ENCODE data around the gene GALE.
A peak's percentile ranks its signal among the peaks of the same experiment; 100 is the strongest.
"Not testable (repeated sequence)": the region's sequence is repeated elsewhere in the genome, so short reads cannot be mapped to it uniquely, and the experiment has no call there.

Gene GALE

DNA sequence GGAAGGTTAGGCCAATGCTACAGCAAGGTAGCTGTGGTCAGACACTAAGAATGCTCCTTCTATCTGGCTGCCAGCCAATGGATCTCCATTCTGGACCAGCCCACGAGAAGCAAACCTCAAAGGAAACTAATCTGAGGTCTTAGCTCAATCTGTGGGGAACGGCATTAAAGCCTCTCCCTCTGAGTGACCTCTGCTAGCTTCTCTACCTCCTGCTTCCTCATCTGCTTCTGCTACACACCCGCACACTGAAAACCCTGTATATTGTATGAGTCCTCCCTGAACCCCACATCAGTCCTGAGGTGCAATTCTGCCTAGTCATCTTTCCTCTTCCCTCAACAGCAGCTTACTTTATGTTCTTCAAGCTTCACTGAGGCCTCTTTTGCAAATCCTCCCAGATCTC lies 6.9 kb upstream of the GALE start:
- no peak for DNase-seq

DNA sequence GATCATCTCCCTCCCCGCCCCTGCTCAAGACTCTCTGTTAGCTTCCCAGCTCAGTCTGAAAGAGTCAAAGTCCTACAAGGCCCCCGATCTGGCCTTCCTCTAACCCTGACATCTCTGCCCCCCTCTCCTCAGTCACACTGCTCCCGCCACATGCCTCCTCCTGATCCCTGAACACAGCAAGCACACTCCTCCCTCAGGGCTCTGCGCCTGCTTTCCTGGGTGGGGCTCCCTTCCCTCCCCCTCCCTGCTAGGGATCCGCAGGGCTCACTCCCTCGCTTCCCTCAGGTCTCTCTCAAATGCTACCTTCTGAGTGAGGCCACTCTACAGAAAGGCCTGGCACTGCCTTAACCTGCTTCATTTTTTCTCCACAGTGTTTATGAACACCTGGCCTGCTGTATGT lies 5.7 kb upstream of the GALE start:
- no peak for DNase-seq

DNA sequence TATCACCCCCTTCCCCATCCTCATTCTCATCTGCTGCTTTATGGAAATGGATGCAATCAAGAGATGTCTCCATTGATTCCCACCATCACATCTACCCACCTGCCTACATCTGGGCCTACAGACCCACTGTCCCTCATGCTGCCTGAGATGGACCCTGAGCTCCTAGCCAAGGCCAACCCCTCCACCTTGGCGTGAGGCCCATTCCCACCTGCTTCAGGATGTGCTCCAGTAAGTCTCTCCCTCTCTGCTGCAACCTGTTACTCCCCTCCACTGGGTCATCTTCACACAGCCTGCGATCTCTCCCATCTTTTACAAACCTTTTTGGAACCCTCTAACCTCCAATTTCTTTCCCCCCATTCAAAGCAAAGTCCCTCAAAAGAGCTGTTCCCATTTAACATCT lies 4.5 kb upstream of the GALE start:
- DNase-seq, result no peak

DNA sequence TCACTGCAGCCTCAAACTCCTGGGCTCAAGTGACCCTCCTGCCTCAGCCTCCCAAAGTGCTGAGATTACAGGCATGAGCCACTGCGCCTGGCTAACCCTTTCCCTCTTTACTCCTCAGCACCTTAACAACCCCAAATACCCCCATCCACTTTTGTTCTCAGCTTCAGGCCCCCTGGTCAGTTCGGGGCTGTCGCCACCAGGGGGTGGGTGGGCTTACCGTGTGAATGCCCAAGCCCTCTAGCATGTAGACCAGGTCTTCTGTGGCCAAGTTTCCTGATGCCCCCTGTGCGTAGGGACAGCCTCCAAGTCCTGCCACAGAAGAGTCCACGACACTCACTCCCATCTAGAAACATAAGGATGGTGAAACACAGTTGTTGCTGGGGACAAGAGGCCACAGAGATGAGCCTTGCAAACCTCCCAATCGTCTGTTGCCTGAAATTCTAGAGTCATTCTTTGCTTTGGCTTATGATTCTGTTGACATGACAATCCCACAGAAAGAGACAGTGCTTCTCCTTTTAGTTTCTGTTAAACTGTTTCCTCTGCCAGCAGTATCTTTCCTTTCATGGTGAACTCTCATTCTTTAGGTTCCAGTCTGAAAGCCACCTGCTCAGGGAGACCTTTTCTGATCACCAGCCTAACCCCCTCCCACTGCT lies 3.8 kb upstream of the GALE start:
- DNase-seq, result peak; percentile 52

DNA sequence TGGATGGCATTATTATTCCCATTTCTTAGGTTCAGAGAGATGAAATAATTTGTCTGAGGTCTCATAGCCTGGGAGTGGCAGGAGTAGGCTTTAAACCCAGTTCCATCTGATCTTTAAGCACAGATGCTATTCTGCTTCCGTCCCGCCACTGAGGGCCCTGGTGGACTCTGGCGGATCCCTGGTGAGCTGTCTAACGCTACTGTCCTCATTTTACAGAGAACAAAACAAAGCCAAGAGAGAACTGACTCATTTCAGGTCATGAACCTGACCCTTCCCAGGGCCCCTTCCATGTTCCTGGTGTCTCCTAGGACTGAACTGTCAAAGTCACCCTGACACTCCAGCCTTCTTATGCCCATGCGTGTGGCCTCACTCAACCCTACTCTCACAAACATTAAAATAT lies 3.1 kb upstream of the GALE start:
- DNase-seq, result no peak

DNA sequence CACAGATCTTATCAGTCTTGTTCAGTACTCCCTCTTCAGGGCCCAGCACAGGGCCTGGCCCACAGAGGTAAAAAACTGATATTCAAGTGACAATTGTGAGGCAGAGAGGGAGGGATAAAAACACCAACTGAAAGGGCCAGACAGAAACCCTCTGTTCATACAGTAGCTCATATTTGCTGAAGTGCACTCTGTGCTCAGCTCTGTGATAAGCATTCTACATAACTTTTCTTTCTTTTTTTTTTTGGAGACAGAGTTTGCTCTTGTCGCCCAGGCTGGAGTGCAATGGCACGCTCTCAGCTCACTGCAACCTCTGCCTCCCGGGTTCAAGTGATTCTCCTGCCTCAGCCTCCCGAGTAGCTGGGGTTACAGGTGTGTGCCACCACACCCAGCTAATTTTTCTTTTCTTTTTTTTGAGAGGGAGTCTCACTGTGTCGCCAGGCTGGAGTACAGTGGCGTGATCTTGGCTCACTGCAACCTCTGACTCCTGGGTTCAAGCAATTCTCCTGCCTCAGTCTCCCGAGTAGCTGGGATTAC lies 2.3 kb upstream of the GALE start:
- not testable (repeated sequence) for DNase-seq

DNA sequence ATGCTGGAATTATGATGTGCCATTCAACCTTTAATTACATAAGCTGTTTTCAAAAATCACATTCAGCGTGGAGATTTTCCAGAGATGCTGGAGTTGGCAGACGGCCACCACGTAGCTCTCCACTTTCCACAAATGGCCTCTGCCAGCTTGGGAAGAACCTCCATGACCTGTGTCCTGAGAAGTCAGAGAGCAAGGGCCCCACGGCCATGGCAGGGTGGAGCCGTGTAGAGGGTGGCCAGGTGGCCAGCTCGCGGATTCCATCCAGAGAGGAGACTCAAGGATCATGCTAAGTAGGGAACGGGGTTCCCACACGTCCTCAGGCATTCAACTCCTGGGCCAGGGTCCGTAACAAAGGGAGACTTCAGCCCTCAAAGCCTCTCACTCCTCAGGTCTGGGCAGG lies 1.3 kb upstream of the GALE start:
- no peak for DNase-seq

DNA sequence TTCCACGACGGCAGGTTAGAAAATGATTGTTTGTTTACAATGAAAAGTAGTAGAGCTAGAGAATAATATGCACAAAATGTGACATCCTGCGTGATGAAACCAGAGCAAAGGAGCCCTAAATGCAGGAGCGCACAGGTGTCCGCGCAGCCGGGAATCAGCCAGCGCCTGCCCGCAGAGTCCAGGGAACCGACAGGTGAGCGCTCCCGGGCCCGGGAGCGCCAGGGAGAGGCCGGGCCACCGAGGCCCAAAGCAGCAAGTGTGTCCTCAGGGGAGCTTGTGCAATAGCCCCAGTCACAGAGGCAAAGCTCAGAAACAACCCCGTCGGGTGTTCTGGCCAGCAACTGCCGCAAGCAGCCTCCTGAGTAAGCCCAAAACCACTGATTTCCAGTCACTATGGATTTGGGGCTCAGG lies 789 bp upstream of the GALE start:
- DNase-seq, result no peak

DNA sequence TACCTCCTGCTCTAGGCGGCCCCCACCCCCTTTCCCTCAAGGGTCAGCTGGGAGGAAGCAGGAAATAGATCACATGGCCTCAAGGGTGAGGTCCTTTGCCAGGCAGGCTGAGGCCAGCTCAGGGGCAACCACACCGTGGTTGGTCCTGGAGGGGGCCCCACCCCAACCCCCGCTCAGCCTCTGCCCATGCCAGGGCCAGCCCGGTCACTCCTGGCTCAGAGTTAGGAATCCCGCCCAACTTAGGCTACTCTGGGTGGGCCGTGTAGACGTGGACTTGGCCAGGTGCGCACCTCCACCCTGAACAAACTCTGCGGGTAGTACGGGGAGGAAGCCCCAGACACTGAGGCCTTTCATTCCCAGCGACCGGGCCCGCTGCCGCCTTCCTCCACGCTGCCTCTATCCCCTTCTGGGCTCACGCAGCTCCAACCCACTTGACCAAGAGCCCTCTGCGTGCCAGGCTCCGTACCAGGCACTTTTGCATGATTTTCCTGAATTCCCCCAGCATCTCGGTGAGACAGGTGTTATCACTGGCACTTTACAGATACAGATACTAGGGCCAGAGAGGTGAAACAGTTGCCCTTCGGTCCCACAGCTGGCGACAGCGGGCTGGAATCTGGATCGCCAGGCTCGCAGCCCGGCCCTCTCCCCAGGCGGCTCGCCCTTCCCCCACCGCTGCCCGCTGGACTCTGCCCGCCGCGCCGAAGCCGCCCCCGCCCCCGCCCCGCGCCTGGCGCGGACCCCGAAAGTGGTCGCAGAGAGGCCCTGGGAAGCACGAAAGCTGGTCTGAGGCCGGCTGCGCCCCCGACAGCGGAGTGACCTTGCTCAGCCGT lies 769 bp downstream of the GALE start:
- peak; percentile 32 for DNase-seq

DNA sequence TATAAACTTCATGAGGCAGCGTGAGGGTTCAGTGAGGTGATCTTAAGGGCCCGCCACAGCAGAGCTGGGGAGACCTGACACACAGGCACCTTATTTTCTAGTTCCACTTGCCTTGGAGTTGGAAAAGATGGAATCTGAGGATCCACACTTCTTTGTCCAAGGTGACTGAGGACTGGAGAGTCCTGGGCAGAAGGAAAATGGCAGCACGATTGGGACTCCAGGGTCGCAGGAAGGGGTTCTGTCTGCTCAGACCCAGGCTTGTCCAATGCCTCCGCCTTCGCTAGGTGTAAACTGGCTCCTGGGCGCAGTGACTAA lies 1.3 kb downstream of the GALE start:
- no peak for DNase-seq

DNA sequence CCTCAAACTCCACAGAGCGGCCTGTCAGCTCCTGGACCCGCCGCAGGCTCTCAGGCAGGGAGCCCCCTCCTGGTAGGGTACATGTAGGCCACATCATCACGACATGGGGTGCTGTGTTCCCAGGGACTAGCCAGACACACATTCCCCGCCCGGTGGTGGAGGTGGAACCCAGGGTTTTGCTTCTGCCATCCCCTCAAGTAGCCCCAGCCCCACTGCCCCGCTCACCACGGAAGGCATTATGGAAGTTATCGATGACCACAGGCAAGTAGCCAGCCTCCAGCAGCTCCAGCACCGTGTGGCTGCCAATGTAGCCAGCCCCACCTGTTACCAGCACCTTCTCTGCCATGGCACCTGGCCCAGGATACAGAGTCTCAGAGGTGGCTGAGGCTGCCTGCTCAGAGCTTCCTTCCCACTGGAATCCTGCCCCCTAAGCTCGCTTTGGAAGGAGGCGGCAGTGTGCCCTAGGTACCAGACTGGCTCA lies 1.9 kb downstream of the GALE start:
- no peak for DNase-seq

DNA sequence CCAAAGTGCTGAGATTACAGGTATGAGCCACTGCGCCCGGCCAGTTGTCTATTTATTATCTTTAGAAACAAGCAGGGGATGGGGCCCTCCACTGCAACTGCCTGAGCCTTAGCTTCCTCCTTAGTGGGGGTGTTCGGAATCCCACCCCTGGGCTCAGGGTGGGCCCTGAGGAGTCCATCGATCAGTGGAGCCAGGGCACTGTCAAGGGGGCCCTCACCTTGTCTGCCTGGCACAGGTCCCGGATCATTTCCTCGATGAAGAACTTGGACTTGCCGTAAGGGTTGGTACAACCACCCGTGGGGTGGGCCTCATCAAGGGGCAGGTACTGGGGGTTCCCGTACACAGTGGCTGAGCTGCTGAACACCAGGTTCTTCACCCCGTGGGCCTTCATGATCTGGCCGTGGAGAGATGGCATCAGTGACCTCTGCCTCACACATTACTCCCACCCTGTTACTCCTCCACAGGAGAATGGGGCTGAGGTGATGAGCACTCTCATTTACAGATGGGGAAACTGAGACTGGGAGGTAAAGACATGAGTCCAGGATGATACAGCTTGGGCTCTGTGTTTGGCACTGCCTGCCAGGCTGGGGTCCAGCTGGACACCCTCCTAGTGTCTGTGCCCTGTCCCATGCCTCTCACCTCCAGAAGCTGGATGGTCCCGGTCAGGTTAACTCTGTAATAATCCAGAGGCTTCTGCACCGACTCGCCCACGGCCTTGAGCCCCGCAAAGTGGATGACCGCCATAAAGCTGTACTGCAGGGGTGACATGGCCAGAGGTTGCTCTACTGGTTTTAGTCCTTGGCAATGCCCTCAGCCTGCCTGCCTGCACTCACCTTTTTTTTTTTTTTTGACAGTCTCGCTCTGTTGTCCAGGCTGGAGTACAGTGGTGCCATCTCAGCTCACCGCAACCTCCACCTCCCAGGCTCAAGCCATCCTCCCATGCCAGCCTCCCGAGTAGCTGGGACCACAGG lies 2.8 kb downstream of the GALE start:
- DNase-seq, result no peak

DNA sequence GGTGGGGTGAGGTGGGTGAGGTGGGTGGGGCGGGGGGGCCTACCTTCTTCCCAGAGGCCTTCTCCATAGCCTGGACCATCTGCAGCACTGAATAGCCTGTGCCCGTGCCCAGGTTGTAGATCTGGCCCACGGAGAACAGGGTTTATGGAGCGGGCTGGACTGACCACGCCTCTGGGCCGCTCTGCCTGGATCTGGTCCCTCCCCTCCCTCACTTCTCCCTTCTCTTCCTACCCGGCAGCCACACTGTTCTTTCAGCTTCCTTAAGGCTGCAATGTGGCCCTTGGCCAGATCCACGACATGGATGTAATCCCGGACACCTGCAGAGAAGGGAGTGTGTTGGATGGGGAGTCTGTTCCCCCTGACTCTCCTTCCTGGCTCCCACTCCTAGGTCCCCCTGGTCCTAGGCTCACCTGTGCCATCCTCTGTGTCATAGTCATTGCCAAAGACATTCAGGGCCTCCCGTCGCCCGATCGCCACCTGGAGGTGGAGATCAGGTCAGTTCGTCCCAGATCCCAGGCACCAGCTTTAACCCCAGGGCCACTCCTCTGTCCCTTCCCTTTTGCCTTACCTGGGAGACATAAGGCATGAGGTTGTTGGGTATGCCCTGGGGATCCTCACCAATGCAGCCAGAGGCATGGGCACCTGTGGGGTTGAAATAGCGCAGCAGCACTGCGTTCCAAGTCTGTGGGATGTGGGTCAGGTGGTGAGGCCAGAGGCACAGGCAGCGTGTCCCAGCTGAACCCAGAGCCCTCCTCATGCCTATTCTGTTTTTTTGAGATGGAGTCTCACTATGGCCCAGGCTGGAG lies 3.9 kb downstream of the GALE start:
- no peak for DNase-seq

DNA sequence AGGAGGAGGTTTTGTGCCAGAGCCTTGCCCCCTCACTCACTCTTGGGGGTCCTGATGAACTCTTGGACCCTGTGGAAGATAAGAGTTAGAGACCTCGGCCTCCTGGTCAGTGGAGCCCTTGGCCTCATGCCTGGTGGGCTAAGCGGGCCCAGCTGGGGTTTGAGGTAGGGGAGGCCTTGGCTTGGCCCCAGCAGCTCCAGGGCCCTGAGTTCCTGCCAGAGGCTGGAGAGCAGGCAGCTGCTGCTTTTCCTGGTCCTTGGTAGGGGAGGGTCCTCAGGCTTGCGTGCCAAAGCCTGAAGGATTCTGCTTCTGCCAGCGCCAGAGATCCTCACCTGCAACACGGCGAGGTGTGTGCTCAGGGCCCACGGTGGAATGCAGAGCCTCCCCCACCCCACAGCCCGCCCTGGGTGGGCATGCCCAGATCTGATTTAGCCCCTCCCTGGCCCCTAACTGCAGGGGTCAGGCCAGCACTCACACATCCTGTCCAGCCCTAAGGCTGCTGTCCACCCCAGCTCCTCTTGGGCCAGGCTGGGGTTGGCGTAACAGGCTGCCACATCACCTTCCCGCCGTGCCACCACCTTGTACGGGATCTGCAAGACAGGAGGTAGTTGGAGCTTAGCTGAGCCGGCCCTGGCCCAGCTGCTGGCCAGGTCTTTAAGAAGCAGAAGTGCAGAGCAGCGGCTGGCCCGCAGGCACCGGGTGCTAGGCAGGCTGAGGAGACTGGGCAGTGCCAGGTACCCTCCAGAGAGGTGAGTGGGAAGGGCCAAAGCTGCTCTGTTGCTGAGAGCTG lies 4.7 kb downstream of the GALE start:
- DNase-seq, result no peak

DNA sequence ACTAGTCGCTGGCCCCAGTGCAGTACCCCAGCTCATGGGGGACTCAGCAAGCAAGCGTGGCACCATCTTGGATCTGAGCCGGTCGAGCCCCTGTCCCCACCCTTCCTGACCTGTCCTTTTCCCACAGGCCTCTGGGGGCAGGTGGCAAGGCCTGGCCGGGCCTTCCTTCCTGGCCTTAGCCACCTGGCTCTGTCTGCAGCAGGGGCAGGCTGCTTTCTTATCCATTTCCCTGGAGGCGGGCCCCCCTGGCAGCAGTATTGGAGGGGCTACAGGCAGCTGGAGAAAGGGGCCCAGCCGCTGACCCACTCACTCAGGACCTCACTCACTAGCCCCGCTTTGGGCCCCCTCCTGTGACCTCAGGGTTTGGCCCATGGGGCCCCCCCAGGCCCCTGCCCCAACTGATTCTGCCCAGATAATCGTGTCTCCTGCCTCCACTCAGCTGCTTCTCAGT lies 5.8 kb downstream of the GALE start:
- DNase-seq, result not testable (repeated sequence)

DNA sequence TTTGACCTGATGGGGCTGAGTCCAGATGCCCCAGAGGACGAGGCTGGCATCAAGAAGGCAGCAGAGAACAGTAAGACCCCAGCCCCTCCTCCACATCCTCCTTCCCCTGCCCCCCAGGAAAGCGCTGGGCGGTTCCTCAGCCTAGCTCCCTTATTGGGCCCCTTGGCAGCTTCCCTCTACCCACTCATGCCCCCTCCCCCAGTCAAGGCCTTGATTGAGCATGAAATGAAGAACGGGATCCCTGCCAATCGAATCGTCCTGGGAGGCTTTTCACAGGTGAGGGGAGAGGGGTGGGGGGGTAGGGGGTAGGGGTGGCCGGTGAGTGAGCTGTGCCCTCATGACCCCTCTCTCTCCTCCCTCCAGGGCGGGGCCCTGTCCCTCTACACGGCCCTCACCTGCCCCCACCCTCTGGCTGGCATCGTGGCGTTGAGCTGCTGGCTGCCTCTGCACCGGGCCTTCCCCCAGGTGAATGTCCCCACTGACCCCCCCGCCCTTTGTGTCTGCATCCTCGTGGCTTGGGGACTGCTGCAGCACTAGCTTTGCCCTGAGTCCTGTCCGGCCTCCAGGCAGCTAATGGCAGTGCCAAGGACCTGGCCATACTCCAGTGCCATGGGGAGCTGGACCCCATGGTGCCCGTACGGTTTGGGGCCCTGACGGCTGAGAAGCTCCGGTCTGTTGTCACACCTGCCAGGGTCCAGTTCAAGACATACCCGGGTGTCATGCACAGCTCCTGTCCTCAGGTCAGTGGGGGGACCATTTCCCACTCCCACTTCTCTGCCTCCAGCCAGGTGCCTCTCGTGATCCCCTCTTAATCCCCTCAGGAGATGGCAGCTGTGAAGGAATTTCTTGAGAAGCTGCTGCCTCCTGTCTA lies 6.5 kb downstream of the GALE start:
- DNase-seq, result no peak

DNA sequence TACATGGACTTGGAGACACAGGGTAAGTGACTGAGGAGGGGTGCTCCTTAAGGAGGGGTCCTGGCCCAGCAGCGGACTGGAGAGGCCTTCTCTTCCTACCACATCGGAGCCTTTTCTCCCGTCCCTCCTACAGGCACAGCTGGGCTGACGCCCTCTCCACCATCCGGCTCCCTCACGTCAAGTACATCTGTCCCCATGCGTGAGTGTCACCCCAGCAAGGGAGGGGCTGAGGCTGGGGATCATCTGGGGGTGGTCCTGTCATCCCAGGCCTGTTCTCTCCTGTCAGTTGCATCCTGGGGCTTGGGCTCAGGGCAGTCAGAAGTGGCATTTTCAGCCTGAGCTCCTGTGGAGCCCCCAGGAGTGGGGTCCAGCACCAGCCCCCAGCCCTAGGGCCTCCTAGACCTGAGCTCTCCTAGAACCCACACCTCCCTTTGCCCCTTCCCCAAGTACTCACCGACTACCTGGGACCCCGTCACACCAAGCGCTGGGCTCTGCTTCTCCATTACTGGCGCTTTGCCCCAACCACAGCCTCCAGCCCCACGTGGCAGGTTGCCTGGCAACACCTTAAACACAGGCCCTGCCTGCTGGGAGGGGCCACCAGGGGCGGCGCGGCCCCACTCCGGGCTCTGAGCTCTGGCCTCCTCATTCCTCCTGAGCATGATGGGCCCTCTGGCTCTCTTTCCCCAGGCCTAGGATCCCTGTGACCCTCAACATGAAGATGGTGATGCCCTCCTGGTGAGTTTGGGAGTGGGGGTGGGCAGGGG lies 7.4 kb downstream of the GALE start:
- DNase-seq, result no peak

DNA sequence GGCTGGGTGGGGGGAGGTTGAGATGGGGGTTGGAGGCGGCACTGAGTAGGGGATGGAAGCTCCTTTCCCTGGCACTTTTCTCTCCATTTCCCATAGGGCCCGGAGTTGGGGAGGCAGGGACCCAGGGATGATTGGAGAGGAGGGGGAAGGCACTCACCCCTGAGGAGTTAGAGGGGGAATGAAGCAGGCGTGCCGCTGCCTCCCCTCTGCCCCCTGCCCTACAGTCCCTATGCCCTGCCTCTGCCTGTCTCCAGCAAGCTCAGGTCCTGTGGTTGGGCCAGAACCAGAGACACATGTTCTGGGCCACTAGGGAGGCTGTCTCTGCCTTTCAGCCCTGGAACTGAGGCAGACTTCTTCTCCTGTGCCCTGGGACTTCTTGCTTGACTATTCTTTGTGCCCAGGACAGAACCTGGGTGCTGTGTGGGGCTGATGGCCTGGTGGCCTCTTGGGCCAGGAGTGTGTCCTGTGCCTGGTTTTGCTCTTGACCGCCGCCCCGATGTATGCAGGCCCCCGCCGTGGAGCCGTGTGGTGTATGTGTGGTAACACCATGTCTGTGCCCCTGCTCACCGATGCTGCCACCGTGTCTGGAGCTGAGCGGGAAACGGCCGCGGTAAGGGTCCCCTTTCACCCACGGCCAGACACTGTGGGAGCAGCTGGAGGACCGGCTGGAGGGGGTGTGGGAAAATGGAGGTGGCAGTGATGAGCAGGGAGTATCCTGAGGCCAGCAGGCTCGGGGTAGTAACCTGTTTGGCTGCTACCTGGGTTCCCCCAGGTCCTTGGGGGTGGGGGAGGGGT lies 8.2 kb downstream of the GALE start:
- DNase-seq, result no peak

All from suppressor macrophage treated with lipopolysaccharide for 4 hours (primary cell).